ENCODE results near the gene CTU2.

GRCh38 chr16:88691924-88692560, 14.3 kb upstream of the CTU2 start:
- TF ChIP-seq CTCF (IDR thresholded peaks at IDR 0.05; ENCODE audit: poor library complexity, severe bottlenecking), result no peak
- TF ChIP-seq SMC3 (conservative IDR thresholded peaks at IDR 0.05; ENCODE audit: poor library complexity), result no peak
- TF ChIP-seq MXI1 (conservative IDR thresholded peaks at IDR 0.05; ENCODE audit: poor library complexity, severe bottlenecking), result no peak
- no peak for TF ChIP-seq RAD21 (conservative IDR thresholded peaks at IDR 0.05)
- no peak for TF ChIP-seq EP300 (conservative IDR thresholded peaks at IDR 0.05; ENCODE audit: poor library complexity, severe bottlenecking)
- TF ChIP-seq POLR2AphosphoS5 (IDR thresholded peaks at IDR 0.05), result no peak
- TF ChIP-seq REST (IDR thresholded peaks at IDR 0.05; ENCODE audit: borderline replicate concordance), result no peak

All from neural cell (in vitro differentiated cells).